Measurements from ENCODE around the gene SPTBN1.

SPTBN1 gene

GRCh38 chr2:54432251-54433015 lies 23.7 kb upstream of the SPTBN1 start:
- no peaks in the 10 kb centered on the region for H3K4me1 ChIP-seq (ENCODE audit: insufficient read depth, poor library complexity, severe bottlenecking)
- H3K4me3 ChIP-seq (ENCODE audit: severe bottlenecking) = no peak overlapping the region
- no peaks in the 10 kb centered on the region for H3K36me3 ChIP-seq (ENCODE audit: low read depth)
- ATAC-seq (ENCODE audit: low read depth) = no peak
- TF ChIP-seq CTCF (IDR thresholded peaks at IDR 0.05; ENCODE audit: poor library complexity, severe bottlenecking) = no peak
- H3K27ac ChIP-seq (ENCODE audit: poor library complexity, severe bottlenecking) = no peak overlapping the region
- no peaks in the 10 kb centered on the region for H3K9me3 ChIP-seq (ENCODE audit: severe bottlenecking)
- DNase-seq (ENCODE audit: low spot score) = no peak
- H3K27me3 ChIP-seq (ENCODE audit: insufficient read depth, poor library complexity, severe bottlenecking) = no peaks in the 10 kb centered on the region

GRCh38 chr2:54434229-54434628 lies 21.9 kb upstream of the SPTBN1 start:
- no peak for TF ChIP-seq CTCF (IDR thresholded peaks at IDR 0.05; ENCODE audit: poor library complexity, severe bottlenecking)

GRCh38 chr2:54434711-54435110 lies 21.4 kb upstream of the SPTBN1 start:
- TF ChIP-seq CTCF (IDR thresholded peaks at IDR 0.05; ENCODE audit: poor library complexity, severe bottlenecking) = no peak
- Histone ChIP-seq H3K36me3 (ENCODE audit: low read depth) (no peaks in the 10 kb centered on the region), H3K27ac (ENCODE audit: poor library complexity, severe bottlenecking) (no peak overlapping the region), H3K4me3 (ENCODE audit: severe bottlenecking) (no peak overlapping the region), H3K9me3 (ENCODE audit: severe bottlenecking) (no peaks in the 10 kb centered on the region), H3K27me3 (ENCODE audit: insufficient read depth, poor library complexity, severe bottlenecking) (no peaks in the 10 kb centered on the region), H3K4me1 (ENCODE audit: insufficient read depth, poor library complexity, severe bottlenecking) (no peaks in the 10 kb centered on the region)
- DNase-seq (ENCODE audit: low spot score) = no peak
- ATAC-seq (ENCODE audit: low read depth) = no peak

More at GRCh38 chr2:54434229-54434628, 21.9 kb upstream of the SPTBN1 start:
- ATAC-seq (ENCODE audit: low read depth) (no peak), DNase-seq (ENCODE audit: low spot score) (no peak)
- H3K27me3 ChIP-seq (ENCODE audit: insufficient read depth, poor library complexity, severe bottlenecking) = no peaks in the 10 kb centered on the region
- H3K36me3 ChIP-seq (ENCODE audit: low read depth) = no peaks in the 10 kb centered on the region
- H3K27ac ChIP-seq (ENCODE audit: poor library complexity, severe bottlenecking) = no peak overlapping the region
- H3K4me3 ChIP-seq (ENCODE audit: severe bottlenecking) = no peak overlapping the region
- H3K9me3 ChIP-seq (ENCODE audit: severe bottlenecking) = no peaks in the 10 kb centered on the region
- H3K4me1 ChIP-seq (ENCODE audit: insufficient read depth, poor library complexity, severe bottlenecking) = no peaks in the 10 kb centered on the region

DNA sequence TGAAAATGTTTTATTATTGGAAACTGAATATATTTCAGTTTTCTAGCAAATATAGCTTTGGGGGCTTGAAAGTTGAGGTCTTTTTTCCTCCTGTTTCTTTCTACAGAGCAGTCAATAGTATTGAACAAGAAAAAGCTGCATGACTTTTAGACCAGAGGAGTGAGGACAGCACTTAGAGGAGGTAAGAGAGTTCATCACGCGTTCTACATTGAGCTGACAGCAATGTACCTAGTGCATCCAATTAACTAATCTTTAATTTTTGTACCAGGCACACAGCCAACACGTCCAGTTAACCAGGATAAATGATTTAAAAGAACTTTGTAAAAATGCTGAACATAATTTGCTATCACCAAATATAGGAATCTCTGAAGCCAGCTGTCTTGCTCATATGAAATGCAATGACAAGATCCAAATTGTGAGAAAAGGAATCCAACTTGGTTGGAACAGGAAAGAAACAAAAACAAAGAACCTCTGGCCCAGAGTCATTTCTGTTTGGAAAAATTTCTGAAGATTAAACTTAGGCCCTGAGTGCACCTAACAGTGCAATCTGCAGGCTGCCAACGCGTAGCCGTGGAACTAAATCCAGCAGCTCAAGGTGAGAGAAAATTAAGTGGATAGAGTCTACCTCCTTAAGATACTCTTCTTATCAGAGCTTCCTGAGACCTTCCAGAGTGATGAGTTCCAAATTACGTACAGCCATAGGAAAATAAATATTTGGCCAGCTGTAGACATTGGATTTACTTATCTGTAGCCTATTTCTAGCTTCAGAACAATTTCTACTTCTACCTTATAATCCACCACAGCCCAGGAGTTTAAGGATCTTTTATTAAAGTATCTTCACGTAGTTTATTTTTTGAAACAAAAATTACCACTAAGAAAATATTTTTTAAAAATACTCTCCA lies 20.6 kb upstream of the SPTBN1 start:
- TF ChIP-seq CTCF (IDR thresholded peaks at IDR 0.05; ENCODE audit: poor library complexity, severe bottlenecking) = no peak
- no peaks in the 10 kb centered on the region for H3K9me3 ChIP-seq (ENCODE audit: severe bottlenecking)

More for the DNA sequence above, 20.6 kb upstream of the SPTBN1 start:
- no peak for ATAC-seq (ENCODE audit: low read depth)
- DNase-seq (ENCODE audit: low spot score) = no peak
- Histone ChIP-seq H3K27ac (ENCODE audit: poor library complexity, severe bottlenecking) (no peak overlapping the region), H3K27me3 (ENCODE audit: insufficient read depth, poor library complexity, severe bottlenecking) (no peaks in the 10 kb centered on the region), H3K4me1 (ENCODE audit: insufficient read depth, poor library complexity, severe bottlenecking) (no peaks in the 10 kb centered on the region), H3K36me3 (ENCODE audit: low read depth) (no peaks in the 10 kb centered on the region), H3K4me3 (ENCODE audit: severe bottlenecking) (no peak overlapping the region)

Measured in RWPE2 (cell line).